GM19455 (cell line): ENCODE data around the gene NPEPPS.
"Not testable (repeated sequence)": the region's sequence is repeated elsewhere in the genome, so short reads cannot be mapped to it uniquely, and the experiment has no call there.

ENCODE experiments used
- ATAC-seq: cut with Tn5 transposase; IDR thresholded peaks from one replicate; pipeline ENCODE4 v1.9.1; 2021; ENCODE audit not compliant: unreplicated experiment

NPEPPS gene

GRCh38 chr17:47561698-47562405, 30.9 kb downstream of the NPEPPS start:
- ATAC-seq: not testable (repeated sequence)

DNA sequence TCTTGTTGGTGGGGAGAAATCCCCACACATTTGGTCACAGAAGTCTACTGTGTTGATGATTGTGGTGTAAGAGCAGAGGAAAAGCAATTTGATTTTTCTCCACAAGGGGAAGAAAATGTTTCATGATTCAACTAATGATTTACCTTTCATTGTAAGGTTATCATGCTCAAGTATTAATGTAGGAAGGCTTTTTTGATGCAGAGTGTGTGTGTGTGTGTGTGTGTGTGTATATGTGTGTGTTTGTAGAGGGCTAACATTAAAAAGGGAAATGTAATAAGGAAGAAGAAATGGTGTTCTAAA, 31.4 kb downstream of the NPEPPS start:
- not testable (repeated sequence) for ATAC-seq

DNA sequence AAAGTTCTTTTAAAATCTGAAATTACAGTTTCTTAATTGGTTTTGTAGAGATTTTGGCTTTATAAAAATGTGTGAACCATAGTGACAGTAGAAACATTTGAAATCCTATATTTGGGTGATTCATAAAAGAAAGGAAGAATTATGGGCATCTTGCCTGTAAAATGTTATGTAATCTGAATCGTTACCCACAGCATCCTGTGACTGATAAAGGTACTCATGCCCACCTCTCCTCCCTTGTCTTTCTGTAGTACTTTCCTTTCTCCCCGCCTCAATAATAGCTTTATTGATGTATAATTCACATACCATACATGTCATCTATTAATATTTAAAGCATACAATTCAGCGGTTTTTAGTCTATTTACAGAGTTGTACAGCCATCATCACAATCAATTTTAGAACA, 36.4 kb downstream of the NPEPPS start:
- not testable (repeated sequence) for ATAC-seq

- not testable (repeated sequence) for ATAC-seq
Observed at GRCh38 chr17:47572561-47572960, 41.7 kb downstream of the NPEPPS start.

DNA sequence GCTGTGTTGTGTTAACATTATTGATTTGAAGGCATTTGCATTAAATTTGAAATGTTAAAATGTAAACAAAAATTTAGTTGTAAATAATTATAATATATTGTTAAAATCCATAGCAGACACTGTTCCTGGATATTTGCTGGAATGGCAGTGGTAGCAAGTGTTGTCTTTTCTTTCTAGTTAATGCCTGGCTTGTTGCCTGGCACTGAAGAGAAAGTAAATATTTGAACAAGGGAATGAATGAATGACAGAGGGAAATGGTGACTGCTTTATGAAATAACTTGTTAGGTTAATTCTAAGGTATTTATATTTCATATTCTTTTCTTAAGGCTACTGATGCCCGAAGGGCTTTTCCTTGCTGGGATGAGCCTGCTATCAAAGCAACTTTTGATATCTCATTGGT, 51.5 kb downstream of the NPEPPS start:
- not testable (repeated sequence) for ATAC-seq

- not testable (repeated sequence) for ATAC-seq
Observed at GRCh38 chr17:47586378-47587055, 55.6 kb downstream of the NPEPPS start.

- ATAC-seq: not testable (repeated sequence)
Observed at GRCh38 chr17:47593522-47593921, 62.6 kb downstream of the NPEPPS start.

DNA sequence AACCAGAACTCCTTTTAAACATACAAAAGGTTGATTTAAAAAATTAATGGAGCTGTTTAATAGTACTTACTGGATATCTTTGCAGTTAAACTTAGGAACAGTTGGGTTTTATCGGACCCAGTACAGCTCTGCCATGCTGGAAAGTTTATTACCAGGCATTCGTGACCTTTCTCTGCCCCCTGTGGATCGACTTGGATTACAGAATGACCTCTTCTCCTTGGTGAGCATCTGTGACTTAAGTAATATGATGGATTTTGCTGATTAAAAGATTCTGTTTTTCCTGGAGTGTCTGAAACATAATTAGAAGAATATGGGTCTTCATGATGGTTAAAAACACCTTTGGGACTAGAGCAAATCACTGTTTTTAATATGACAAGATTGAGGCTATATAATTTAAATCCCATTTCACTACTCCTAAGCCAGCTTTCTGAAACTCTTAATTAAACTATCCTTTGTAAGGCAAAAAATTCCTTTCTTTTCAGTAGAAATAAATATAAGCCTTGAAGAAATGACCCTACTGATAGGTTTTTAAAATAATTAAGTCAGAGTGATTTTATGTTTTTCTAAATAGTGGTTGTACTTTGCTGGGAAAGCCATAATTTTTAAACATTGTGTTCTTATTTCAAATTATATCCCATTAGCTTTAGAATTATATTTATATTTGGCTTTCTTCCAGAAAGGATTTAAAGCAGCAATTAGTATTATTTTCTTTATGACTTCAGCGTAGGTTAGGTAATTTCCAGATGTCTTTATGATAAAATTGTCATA, 73.1 kb downstream of the NPEPPS start:
- no peak for ATAC-seq

DNA sequence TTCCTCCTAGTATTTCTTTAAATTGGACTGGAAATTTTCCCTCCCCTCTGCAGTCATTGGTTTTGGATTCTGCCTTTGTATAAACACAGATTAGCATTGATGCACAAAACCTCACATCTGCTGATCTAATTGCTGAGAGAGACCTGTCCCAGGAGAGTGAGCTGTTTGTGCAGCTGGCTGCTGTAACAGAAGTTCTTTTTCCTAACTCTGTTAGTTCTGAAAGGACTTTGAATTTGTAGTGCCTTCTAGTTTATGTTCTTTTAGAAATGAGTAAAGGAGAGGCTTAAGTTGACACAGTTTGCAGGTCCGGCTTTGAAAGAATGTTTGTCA, 73.7 kb downstream of the NPEPPS start:
- no peak for ATAC-seq

DNA sequence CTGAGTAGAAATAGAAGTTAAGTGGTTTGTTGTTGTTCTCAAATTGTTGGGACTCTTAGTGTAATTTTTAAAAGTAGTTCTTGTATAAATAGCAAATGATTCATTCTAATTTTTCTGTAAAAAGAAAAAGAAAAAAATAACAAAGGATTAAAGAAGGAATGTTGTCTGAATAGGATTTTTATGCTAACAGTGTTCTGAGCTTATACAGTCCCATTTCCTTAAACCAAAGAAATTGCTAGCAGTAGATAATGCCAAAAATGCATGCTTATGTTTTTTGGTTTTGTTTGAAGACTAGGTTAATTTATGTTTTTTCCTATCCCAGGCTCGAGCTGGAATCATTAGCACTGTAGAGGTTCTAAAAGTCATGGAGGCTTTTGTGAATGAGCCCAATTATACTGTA, 74.1 kb downstream of the NPEPPS start:
- no peak for ATAC-seq

- no peak for ATAC-seq
Observed at GRCh38 chr17:47607481-47607880, 76.6 kb downstream of the NPEPPS start.

GRCh38 chr17:47611372-47612350, 80.8 kb downstream of the NPEPPS start:
- no peak for ATAC-seq

DNA sequence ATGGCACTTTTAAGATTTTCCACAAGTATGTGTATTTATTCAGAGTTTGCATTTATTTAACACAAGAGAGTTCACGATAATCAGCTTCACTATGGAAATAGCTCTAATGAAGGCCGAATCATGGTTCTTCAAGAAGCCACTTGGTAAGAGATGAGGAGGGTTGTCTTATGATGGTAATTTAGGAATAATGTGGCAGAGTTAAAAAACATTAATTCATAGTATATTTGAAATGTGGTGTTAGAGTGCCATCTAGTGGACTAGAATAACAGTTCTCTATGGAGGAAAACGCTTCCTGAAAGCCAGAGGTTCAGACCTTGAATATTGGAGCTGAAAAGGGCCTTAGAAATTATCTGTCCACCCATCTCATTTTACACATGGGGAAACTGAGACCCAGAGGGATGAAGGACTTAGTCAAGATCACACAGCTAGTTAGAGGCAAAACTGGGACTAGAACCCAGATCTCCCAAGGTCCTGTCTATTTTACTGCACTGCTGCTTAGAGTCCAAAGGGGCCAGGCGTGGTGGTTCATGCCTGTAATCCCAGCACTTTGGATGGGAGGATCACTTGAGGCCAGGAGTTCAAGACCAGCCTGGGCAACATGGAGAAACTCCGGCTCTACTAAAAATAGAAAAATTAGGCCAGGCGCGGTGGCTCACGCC, 85.0 kb downstream of the NPEPPS start:
- no peak for ATAC-seq

DNA sequence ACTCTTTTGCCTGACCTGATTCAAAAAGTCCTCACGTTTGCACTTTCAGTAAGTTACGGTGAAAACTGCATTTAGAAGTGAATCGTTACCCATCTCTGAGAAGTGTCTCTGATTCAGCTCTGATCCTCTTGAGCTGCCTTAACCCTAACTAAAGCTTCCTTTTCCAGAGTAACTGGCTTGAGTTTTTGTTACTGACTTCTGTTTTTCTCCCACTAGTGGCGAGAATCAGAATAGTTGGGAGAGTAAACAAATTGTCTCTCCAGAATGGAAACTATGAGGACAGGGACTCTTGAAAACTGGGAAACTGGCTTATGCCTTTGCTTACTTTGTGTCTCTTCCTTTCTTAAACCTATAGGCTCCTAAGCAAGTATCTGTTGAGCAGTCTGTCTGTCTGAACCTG, 87.5 kb downstream of the NPEPPS start:
- no peak for ATAC-seq

- ATAC-seq: no peak
Observed at GRCh38 chr17:47620503-47621245, 89.8 kb downstream of the NPEPPS start.

- no peak for ATAC-seq
Observed at GRCh38 chr17:47621293-47622179, 90.6 kb downstream of the NPEPPS start.

DNA sequence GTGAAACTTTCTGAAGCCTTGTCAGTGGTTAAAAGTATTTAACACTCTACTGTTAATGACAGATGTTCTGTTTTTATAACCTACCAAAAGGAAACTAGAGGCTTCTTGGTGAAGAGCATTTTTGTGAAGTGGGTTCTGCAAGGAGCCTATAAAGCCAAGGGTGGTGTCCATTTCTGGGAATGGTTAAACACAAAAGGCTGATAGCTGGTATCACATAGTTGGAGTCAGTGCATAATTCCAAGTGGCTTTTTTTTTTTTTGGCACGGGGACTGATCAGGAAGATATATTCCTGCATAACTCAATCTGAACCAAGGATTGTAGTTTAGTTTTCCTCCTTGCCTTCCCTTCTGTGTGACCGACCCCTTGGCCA, 91.3 kb downstream of the NPEPPS start:
- ATAC-seq: no peak

- no peak for ATAC-seq
Observed at GRCh38 chr17:47624727-47625068, 93.8 kb downstream of the NPEPPS start.

DNA sequence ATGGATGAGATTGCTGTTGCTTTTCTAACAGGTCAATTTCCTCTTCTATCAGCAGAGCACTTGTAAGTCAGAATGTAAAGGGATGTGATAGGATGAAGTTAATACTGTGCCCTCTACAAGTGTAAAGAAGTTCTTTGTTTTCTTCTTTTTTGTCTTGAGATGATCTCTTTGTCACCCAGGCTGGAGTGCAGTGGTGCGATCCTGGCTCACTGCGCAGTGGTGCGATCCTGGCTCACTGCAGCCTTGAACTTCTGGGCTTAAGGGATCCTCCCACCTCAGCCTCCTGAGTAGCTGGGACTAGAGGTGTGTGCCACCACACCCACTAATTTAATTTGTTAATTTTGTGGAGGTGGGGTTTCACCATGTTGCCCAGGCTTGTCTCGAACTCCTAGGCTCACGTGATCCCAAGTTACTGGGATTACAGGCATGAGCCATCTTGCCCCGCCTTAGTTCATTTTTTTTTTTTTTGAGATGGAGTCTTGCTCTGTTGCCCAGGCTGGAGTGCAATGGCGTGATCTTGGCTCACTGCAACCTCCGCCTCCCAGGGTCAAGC, 97.2 kb downstream of the NPEPPS start:
- no peak for ATAC-seq
